GM21367 (cell line): ENCODE results near the gene ASNS.
"Not testable (repeated sequence)": the region's sequence is repeated elsewhere in the genome, so short reads cannot be mapped to it uniquely, and the experiment has no call there.

Experiments
- ATAC-seq: cut with Tn5 transposase; IDR thresholded peaks from one replicate; pipeline ENCODE4 v1.9.1; 2021; ENCODE audit not compliant: unreplicated experiment

ASNS gene

GRCh38 chr7:97872025-97872669, at the start of gene ASNS:
Gene ASNS, minus strand, starts transcription at chr7:97872408. Its CDS starts 3,252 bp downstream, at chr7:97869156.
- peak; percentile 99 for ATAC-seq

DNA sequence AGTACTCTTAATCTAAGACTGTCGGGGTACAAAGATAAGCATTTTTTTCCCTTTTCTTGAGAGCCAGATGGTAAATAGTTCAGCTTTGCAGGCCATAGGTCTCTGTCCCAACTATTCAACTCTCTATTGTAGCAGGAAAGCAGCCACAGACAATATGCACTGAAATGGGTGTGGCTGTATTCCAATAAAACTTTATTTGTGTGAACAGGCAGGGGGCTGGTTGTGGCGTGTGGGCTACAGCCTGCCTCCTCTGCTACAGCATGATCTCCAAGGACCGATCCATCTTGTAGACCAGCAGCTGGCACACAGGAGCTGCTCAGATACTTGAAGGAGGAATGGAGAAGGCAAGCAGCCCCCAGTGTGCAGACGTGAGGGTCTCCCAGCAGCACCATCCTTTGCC, 49.0 kb upstream of the ASNS start:
- ATAC-seq, result not testable (repeated sequence)

GRCh38 chr7:97915267-97915666, 43.1 kb upstream of the ASNS start:
- not testable (repeated sequence) for ATAC-seq

DNA sequence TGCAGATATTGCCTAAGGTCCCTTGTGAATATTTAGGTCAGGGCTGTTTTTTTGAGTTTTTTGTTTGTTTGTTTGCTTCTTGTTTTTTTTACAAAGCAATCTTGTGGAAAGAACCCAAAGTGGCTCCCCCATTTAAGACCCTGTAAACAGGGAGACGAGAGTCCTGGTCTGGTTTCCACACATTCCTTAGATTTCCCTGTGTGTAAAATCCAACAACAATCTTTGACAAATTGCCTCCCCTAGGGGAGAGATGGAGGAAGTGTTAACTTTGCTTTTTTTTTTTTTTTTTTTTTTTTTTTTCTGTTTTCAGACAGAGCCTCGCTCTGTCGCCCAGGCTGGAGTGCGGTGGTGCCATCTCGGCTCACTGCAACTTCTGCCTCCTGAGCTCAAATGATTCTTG, 40.1 kb upstream of the ASNS start:
- not testable (repeated sequence) for ATAC-seq

GRCh38 chr7:97896893-97897292, 24.7 kb upstream of the ASNS start:
- not testable (repeated sequence) for ATAC-seq

- not testable (repeated sequence) for ATAC-seq
Observed at GRCh38 chr7:97891721-97892120, 19.5 kb upstream of the ASNS start.

GRCh38 chr7:97879527-97879926, 7.3 kb upstream of the ASNS start:
- not testable (repeated sequence) for ATAC-seq

GRCh38 chr7:97874894-97875293, 2.7 kb upstream of the ASNS start:
- ATAC-seq, result not testable (repeated sequence)

GRCh38 chr7:97873606-97874005, 1.4 kb upstream of the ASNS start:
- ATAC-seq, result no peak

- peak; percentile 2 for ATAC-seq
Observed at GRCh38 chr7:97871659-97872024, 566 bp downstream of the ASNS start.

DNA sequence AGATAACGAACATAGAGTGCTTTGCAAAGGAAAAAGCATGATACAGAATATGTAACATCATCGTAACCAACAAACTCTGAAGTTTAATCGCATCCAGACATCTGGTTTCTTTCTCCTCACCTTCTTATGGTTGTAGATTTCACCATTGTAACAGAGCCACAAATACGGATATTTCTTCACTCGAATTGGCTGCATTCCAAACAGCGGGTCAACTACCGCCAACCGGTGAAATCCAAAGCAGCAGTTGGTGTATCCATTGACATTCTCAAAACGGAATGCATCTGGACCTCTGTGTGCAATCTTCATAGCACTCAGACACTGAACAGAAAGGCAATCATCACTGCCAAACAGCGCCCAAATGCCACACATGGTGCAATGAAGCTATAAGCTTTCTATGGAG, 3.4 kb downstream of the ASNS start:
- no peak for ATAC-seq

- no peak for ATAC-seq
Observed at GRCh38 chr7:97868314-97868713, 3.9 kb downstream of the ASNS start.

GRCh38 chr7:97865104-97865503, 7.1 kb downstream of the ASNS start:
- no peak for ATAC-seq

DNA sequence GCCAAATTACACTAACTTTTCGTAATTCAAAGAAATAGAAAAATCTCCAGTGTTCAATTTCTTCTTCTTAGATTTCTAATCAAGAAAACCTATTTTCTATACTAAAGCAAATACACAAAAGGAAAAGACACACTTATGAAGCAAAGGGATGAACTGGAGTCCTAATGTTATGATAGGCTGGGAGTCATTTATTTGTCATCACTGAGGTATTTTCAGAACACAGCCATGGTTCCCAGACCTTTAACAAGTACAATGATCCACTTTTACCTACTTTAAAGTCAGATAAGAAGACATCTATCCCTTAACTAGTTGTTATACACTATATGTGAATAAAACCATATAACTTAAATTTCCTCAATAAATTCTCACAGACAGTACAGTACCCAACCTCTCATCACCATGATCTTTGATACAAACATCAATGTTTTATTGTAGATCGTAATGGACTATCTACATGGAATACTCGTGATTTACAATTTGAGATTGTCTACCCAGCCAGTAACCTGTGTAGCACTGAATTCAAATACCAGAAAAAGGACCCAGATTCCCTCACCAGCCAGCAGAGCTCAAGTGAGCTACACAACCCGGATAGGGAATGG, 12.5 kb downstream of the ASNS start:
- ATAC-seq, result no peak

- ATAC-seq, result no peak
Observed at GRCh38 chr7:97858221-97858620, 14.0 kb downstream of the ASNS start.

GRCh38 chr7:97857544-97857943, 14.7 kb downstream of the ASNS start:
- no peak for ATAC-seq

DNA sequence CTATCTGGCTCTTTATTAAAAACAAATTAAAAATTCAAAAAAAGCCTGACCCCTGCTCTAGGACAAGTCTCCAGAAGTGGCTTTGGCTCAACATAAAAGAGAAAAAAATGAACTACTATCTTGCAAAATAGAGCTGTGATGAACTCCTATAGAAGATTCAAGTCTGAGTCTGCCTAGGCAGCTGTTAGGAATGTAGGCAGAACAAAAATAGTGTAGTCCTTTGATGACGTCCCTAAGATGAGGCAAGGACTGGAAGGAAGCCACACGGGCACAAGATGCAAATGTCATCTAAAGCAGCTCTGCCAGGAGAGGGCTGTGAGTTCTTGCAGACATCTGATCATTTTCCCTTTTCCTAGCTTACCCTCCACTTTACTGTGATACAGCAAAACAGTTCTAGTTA, 20.5 kb downstream of the ASNS start:
- no peak for ATAC-seq

DNA sequence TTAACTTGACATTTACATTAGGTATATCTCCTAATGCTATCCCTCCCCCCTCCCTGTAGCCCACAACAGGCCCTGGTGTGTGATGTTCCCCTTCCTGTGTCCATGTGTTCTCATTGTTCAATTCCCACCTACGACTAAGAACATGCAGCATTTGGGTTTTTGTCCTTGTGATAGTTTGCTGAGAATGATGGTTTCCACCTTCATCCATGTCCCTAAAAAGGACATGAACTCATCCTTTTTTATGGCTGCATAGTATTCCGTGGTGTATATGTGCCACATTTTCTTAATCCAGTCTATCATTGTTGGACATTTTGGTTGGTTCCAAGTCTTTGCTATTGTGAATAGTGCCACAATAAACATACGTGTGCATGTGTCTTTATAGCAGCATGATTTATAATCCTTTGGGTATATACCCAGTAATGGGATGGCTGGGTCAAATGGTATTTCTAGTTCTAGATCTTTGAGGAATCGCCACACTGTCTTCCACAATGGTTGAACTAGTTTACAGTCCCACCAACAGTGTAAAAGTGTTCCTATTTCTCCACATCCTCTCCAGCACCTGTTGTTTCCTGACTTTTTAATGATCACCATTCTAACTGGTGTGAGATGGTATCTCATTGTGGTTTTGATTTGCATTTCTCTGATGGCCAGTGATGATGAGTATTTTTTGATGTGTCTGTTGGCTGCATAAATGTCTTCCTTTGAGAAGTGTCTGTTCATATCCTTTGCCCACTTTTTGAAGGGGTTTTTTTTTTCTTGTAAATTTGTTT, 21.8 kb downstream of the ASNS start:
- ATAC-seq, result not testable (repeated sequence)

GRCh38 chr7:97847791-97848190, 24.4 kb downstream of the ASNS start:
- no peak for ATAC-seq

- no peak for ATAC-seq
Observed at GRCh38 chr7:97846945-97847344, 25.3 kb downstream of the ASNS start.

DNA sequence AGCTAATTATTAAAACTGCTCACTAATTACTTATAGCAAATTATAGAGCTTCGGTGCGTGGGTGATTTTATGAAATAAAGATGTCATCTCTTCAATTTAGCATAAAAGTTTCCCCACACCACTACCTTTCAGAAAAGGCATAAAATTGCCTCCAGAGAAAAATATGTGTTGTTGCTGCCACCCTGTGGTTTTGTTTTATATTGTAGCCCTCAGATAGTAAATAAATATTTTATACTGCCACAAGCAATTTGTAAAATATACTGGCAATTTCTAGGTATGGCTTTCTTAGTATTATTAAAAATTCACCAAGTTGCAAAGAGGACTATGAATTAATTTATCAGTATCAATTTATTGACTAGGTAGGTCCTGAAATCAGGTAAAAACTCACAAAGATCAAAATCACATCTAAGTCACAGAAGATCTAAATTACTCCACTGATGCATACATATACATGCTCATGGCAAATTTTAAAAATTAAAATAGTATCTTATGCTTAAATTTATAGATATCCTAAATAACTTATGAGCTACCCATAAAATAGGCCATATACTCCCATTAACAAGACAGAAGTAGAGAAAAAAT, 26.5 kb downstream of the ASNS start:
- peak; percentile 53 for ATAC-seq

DNA sequence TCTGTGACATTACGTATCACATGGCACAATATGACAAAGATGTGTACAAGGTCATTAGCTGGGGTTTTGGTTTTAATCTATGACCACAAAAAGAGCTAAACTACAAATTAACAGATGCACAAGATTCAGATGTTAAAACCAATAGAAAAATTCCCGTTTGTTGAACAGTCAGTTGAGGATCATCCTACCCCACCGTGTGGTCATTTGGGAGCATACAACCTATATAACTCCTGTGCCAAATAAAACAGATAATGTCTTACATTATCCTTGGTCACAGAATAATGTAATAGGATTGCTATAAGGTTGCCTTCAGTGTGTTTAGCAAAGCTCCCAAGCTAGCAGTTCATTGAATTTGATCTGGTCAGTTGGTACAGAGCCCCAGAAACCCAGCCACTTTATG, 28.2 kb downstream of the ASNS start:
- no peak for ATAC-seq
